Cerebellar nuclear complex (tissue), 1 donor: ENCODE data around the gene PLA2G3.
"Not testable (repeated sequence)": the region's sequence is repeated elsewhere in the genome, so short reads cannot be mapped to it uniquely, and the experiment has no call there.

Experiments
- DNase-seq, 2 experiments: peaks; one replicate each; lab custom pipeline; 2025; lab: John Stamatoyannopoulos, UW

The PLA2G3 gene

GRCh38 chr22:31122532-31123291 is 17.6 kb downstream of the PLA2G3 start, which contains the start of gene INPP5J:
TSS of gene INPP5J (plus strand) at chr22:31122966. CDS start at chr22:31123015, 49 bp downstream.
- peak; percentile 48 to 72 for DNase-seq

- no peak for DNase-seq
Measured at GRCh38 chr22:31122196-31122531, 18.1 kb downstream of the PLA2G3 start.

GRCh38 chr22:31121403-31121802 is 18.9 kb downstream of the PLA2G3 start:
- no peak for DNase-seq

- no peak for DNase-seq
Measured at GRCh38 chr22:31120642-31121041, 19.7 kb downstream of the PLA2G3 start.

GRCh38 chr22:31120230-31120629 is 20.1 kb downstream of the PLA2G3 start:
- no peak for DNase-seq

- DNase-seq, result no peak
Measured at GRCh38 chr22:31119026-31119717, 21.1 kb downstream of the PLA2G3 start.

- DNase-seq, result no peak
Measured at GRCh38 chr22:31118046-31118820, 22.1 kb downstream of the PLA2G3 start.

- not testable (repeated sequence) for DNase-seq
Measured at GRCh38 chr22:31112547-31113091, 27.7 kb downstream of the PLA2G3 start.

- DNase-seq, result no peak
Measured at GRCh38 chr22:31107894-31108218, 32.5 kb downstream of the PLA2G3 start.

- peak; percentile 81 to 95 for DNase-seq
Measured at GRCh38 chr22:31107178-31107893, 33.0 kb downstream of the PLA2G3 start, which contains the start of gene SELENOM. TSS of gene SELENOM (minus strand) at chr22:31107568. CDS start at chr22:31107505, 63 bp downstream.

- DNase-seq, result no peak
Measured at GRCh38 chr22:31106731-31107177, 33.6 kb downstream of the PLA2G3 start.

- peak in 1 of 2 experiments; percentile 12 for DNase-seq
Measured at GRCh38 chr22:31106001-31106571, 34.2 kb downstream of the PLA2G3 start.

- no peak for DNase-seq
Measured at GRCh38 chr22:31105282-31105929, 34.9 kb downstream of the PLA2G3 start.

GRCh38 chr22:31104869-31105268 is 35.4 kb downstream of the PLA2G3 start:
- no peak for DNase-seq

GRCh38 chr22:31103899-31104694 is 36.2 kb downstream of the PLA2G3 start:
- DNase-seq, result no peak

GRCh38 chr22:31103111-31103510 is 37.2 kb downstream of the PLA2G3 start:
- DNase-seq, result no peak

- no peak for DNase-seq
Measured at GRCh38 chr22:31102441-31103081, 37.7 kb downstream of the PLA2G3 start.

- no peak for DNase-seq
Measured at GRCh38 chr22:31100762-31101525, 39.4 kb downstream of the PLA2G3 start.
